ENCODE measurements around the gene REG4.
"Not testable (repeated sequence)": the region's sequence is repeated elsewhere in the genome, so short reads cannot be mapped to it uniquely, and the experiment has no call there.

The REG4 gene
- 0 reads per million in 2 donors for total RNA-seq

DNA sequence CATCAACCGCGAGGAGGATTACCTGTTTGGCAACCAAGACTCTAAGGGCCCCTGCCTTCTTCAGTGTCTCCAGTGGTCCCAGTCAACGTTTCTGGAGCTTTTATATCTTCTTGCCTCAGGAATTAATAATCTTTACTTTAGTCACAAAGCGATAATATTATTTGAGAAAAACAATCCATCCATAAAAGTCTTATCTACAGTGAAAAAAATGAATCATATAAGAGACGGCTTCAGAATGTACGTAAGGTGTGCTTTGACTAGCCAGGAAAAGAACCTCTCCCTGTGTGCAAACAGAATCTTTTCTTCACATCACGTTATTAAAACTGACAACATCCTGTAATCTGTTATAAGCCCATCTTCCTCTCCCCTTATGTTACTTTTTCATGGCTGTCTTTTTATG lies at the start of gene REG4:
Gene REG4 (minus strand): TSS at position 74 of the 400 bp plus-strand sequence. CDS start 2,691 bp downstream, outside the sequence.
- DNase-seq = no peak

- DNase-seq = peak in 1 of 5 experiments; percentile 30
These were observed 48.4 kb upstream of the REG4 start for GRCh38 chr1:119859647-119860046.

DNA sequence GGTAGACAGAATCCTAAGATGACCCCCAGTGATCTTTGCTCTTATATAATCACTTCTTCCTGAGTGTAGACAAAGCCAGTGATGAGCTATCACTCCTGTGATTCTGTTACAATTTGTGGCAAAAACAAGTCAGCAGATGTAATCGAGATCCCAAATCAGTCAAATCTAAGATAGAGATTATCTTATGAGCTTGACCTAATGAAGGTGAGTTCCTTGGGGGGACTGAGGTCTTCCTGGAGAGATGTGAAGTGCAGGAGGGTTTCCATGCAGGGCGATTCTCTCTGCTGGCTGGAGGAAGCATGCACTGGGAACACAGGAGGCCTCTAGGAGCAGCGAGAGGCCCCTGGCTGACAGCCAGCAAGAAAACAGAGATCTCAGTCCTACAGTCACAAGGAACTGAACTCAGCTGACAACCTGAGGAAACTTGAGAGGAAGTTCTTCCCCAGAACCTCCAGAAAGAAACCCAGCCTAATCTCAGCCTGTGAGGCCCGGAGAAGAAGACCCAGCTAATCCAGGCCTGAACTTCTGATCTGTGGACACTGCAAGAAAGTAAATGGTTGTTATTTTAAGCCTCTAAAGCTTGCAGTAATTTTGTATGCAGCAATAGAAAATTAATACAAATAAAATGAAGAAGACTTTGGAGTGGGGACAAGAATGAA lies 47.4 kb upstream of the REG4 start:
- DNase-seq = not testable (repeated sequence)

- DNase-seq = no peak
These were observed 46.9 kb upstream of the REG4 start for GRCh38 chr1:119858126-119858525.

GRCh38 chr1:119853155-119853554 lies 41.9 kb upstream of the REG4 start:
- no peak for DNase-seq

DNA sequence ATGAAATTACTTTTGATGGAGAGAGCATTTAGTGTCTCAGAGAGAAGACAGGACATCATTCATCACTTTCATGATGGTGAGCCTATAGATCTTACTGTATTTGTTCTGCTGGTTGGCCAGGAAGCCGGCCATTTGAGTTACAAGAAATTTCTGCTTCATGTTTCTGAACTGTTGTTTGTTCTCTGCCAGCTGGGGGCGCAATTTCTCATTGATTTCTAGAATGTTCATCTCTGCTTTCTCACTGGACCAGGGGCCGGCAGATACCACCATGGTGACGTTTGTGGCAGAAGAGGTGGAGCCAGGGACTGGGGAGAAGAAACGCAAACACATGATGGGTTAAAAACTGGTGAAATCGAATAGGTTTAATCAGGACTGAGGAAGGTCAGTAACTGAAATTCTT lies 32.9 kb upstream of the REG4 start:
- DNase-seq = peak in 1 of 5 experiments; percentile 3

DNA sequence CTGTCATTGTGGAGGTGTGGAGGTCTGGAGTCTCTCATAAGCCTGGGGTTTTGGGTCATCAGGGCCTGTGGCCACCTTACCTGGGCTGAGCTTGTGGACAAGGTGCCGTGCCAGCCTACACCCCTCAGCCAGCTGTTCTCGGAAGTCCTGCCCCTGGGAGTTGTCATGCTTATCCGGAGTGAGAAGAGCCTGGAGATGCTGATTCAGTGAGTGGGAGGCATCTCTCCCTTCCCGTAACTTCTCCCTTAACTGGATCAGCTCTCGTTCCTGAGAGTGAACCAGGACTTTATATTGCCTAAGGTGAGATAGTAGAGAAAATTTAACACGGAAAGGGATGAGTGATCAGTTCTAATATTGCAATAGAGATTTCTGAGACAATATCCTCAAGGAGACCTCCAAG lies 30.0 kb upstream of the REG4 start:
- no peak for DNase-seq

- DNase-seq = no peak
These were observed 29.5 kb upstream of the REG4 start for GRCh38 chr1:119840745-119841144.

DNA sequence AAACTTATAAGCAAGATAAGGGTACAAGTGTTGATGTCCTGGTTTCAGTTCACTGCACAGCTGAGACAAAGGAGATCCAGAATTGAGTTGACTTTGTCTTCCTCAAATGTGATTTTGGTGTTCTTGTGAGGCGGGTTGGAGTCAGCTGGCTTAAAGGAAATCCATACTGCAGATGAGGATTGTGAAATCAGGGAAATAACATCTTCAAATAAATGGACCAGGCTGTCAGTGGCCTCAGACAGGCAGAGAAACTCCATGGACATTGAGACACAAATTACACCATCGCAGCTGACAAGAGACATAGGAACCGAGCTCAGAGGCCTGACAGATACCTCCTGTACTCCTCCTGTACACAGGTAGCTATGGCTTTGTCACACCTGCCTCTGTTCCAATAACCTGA lies 27.0 kb upstream of the REG4 start:
- no peak for DNase-seq

DNA sequence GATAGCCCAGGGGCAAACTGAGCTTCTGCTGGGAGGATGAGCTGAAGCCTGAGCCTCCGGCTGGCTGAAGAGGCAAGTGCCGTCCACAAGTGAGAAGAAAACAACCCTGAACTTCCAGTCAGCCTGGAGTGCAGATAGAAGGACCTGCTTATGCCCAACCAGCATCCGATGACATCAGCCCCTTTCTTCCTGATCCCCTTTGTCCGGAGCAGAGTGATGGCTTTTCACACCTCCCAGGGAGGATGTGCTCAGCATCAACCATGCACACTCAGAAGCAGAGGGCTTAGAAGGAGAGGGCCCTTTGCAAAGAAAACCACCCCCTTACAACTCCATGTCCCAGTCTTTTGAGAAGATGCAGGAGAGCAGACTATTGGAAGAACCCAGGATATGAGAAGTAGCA lies 23.7 kb upstream of the REG4 start:
- no peak for DNase-seq

- DNase-seq = no peak
These were observed 19.8 kb upstream of the REG4 start for GRCh38 chr1:119831027-119831426.

GRCh38 chr1:119829625-119830024 lies 18.4 kb upstream of the REG4 start:
- DNase-seq = no peak

DNA sequence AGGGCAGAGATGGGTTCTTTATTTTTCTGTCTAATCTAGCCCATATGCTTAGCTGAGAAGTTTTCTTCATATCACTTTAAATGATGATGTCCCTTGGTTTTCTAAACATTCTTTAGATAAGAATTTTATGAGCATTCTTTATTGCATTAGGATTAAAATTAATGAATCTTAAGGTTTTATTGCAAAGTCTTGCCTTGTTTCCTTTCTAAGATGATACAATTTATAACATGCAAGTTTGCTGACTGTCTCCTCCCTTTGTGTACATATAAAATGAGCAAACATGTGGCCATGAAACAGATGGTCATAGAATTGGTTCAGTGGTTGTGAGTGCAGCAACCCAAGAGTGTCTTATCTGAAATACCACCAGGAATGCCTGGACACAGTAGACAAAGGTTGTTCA lies 17.7 kb upstream of the REG4 start:
- not testable (repeated sequence) for DNase-seq

- no peak for DNase-seq
These were observed 17.0 kb upstream of the REG4 start for GRCh38 chr1:119828266-119828665.

GRCh38 chr1:119827010-119827409 lies 15.8 kb upstream of the REG4 start:
- no peak for DNase-seq

- no peak for DNase-seq
These were observed 11.1 kb upstream of the REG4 start for GRCh38 chr1:119822406-119822805.

DNA sequence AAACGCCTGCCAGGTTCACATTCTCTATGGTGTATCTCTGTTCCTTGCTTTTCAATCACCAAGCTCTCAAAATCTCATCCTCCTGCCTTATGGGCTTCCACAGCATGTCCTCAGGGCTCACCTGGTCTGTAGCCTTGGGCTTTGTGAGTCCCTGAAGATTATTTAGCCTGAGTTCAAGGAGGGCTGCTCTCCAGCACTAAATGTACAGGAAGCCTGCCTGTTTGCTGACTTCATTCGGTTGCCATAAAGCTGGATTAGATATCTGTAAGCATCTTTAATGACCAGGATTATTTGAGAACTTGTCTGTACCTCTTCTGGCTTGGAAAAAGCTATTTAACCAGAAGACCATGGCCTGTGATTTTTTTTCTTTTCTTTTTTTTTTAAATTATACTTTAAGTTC lies 6.9 kb upstream of the REG4 start:
- no peak for DNase-seq

DNA sequence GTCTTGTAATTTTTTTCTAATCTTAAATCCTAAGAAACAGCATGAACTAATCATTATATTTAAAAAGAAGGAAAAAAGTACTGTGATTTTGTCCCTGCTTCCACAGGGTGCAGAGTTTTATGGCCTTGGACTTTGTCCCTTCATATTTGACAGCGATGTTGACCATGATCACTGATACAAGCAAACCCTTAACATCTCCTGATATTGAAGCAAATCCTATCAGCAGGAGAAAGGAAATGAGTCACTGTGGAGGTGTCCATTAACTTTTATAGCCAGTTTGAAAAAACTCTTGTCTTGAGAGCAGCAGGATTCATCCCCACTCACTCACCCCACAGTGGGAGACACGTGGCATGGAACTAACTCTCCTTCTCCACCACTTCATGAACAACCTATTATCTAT lies 5.1 kb upstream of the REG4 start:
- DNase-seq = no peak

- no peak for DNase-seq
These were observed 4.7 kb upstream of the REG4 start for GRCh38 chr1:119815928-119816327.

DNA sequence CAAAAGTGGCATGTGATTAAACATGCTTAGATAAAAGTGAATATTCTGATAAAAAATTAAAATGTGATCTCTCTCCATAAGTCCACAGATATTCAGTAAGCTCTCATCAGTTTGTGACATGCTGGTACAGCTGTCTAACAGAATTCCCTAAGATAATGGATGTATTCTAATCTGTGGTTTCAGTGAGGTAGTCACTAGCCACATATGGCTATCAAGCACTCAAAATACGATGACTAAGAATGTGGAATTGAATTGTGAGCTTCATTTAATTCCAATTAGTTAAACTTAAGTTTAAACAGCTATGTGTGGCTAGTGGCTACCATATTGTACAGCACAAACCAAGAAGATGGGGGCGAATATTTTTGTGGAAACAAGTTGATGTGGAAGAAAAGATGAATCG lies 4.1 kb upstream of the REG4 start:
- DNase-seq = no peak

- no peak for DNase-seq
These were observed 3.0 kb upstream of the REG4 start for GRCh38 chr1:119814288-119814687.

DNA sequence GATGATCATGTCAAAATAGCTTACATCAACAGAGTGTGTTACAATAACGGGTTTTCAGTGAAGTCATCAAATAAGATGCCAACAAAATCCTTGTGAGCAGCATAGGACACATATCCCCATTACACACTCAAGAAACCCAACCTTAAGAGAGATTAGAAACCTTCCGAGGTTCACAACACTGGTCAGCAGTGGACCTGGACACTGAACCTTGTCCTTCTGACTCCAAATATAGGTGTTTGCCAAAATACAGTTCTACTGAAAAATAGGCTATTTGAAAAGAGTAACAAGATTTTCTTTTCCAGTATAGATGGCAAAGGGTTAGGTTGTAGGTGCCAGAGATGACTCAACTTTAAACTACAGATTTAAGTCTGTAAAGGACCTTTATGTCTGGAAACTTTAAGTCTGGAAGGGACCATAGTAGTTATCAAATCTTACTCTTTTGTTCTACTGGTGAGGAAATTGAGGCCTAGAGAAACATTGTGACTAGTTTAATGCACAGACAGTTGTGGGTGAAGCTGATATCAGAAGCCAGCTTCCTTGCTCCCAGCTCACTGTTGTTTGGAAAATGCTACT lies 811 bp upstream of the REG4 start:
- no peak for DNase-seq

GRCh38 chr1:119808972-119809550 lies 2.2 kb downstream of the REG4 start:
- peak; percentile 12 to 71 (median 43) for DNase-seq

GRCh38 chr1:119808491-119808890 lies 2.8 kb downstream of the REG4 start:
- no peak for DNase-seq

All from T-helper 2 cell (primary cell).